ENCODE measurements around the gene POLD3. TPM values are rescaled to one million over a fixed set of nuclear protein-coding genes. Genes with fewer than 3 reads are reported as not detected.

POLD3 gene
- total and polyA plus RNA-seq, 4 donors = 7.6 to 21.1 (median 15.0) TPM

- peaks cover 0 to 5% (median 0%) of the 10 kb centered on the region in 5 donors for H3K4me1 ChIP-seq (ENCODE audit: control insufficient read depth in 5 of 5, insufficient read depth in 5 of 5, low read length in 5 of 5)
- H3K36me3 ChIP-seq (ENCODE audit: control insufficient read depth in 4 of 4, insufficient read depth in 4 of 4, low read length in 4 of 4) = no peaks in the 10 kb centered on the region
- H3K9ac ChIP-seq (ENCODE audit: insufficient read depth in 1 of 2, low read length in 2 of 2) = no peak overlapping the region
- H3K27me3 ChIP-seq (ENCODE audit: control insufficient read depth in 3 of 3, insufficient read depth in 3 of 3, low read length in 2 of 3) = no peaks in the 10 kb centered on the region
- no peak overlapping the region for H3K27ac ChIP-seq (ENCODE audit: low read depth in 1 of 2, low read length in 1 of 2)
- ATAC-seq (ENCODE audit: insufficient read depth, low FRiP score) (no peak), DNase-seq (peak in 1 of 3 donors; percentile 8)
- 74 to 80% methylated on average over 12 of the region's 12 CpGs for WGBS, 2 donors
- H3K4me3 ChIP-seq = no peak overlapping the region
- no peaks in the 10 kb centered on the region for H3K9me3 ChIP-seq (ENCODE audit: control insufficient read depth in 4 of 4, insufficient read depth in 3 of 4, low read length in 3 of 4)
- no peak for TF ChIP-seq CTCF (IDR thresholded peaks at IDR 0.05; ENCODE audit: control extremely low read depth, extremely low read depth)
Measured at GRCh38 chr11:74683941-74684481, 91.6 kb downstream of the POLD3 start.

GRCh38 chr11:74684661-74685060 lies 92.3 kb downstream of the POLD3 start:
- TF ChIP-seq CTCF (IDR thresholded peaks at IDR 0.05; ENCODE audit: control extremely low read depth, extremely low read depth) = no peak
- Histone ChIP-seq H3K27ac (ENCODE audit: low read depth in 1 of 2, low read length in 1 of 2) (no peak overlapping the region), H3K4me1 (ENCODE audit: control insufficient read depth in 5 of 5, insufficient read depth in 5 of 5, low read length in 5 of 5) (peaks cover 0 to 5% (median 0%) of the 10 kb centered on the region in 5 donors), H3K4me3 (no peak overlapping the region), H3K9me3 (ENCODE audit: control insufficient read depth in 4 of 4, insufficient read depth in 3 of 4, low read length in 3 of 4) (no peaks in the 10 kb centered on the region), H3K36me3 (ENCODE audit: control insufficient read depth in 4 of 4, insufficient read depth in 4 of 4, low read length in 4 of 4) (no peaks in the 10 kb centered on the region), H3K9ac (ENCODE audit: insufficient read depth in 1 of 2, low read length in 2 of 2) (no peak overlapping the region), H3K27me3 (ENCODE audit: control insufficient read depth in 3 of 3, insufficient read depth in 3 of 3, low read length in 2 of 3) (no peaks in the 10 kb centered on the region)
- WGBS, 2 donors = 94 to 97% methylated on average over 1 of the region's 1 CpG
- DNase-seq = peak in 1 of 3 donors; percentile 6
- ATAC-seq (ENCODE audit: insufficient read depth, low FRiP score) = no peak

- Histone ChIP-seq H3K27ac (ENCODE audit: low read depth in 1 of 2, low read length in 1 of 2) (no peak overlapping the region), H3K4me3 (no peak overlapping the region), H3K9ac (ENCODE audit: insufficient read depth in 1 of 2, low read length in 2 of 2) (no peak overlapping the region), H3K27me3 (ENCODE audit: control insufficient read depth in 3 of 3, insufficient read depth in 3 of 3, low read length in 2 of 3) (no peaks in the 10 kb centered on the region), H3K9me3 (ENCODE audit: control insufficient read depth in 4 of 4, insufficient read depth in 3 of 4, low read length in 3 of 4) (no peaks in the 10 kb centered on the region), H3K4me1 (ENCODE audit: control insufficient read depth in 5 of 5, insufficient read depth in 5 of 5, low read length in 5 of 5) (peaks cover 0 to 5% (median 0%) of the 10 kb centered on the region in 5 donors), H3K36me3 (ENCODE audit: control insufficient read depth in 4 of 4, insufficient read depth in 4 of 4, low read length in 4 of 4) (no peaks in the 10 kb centered on the region)
- no peak for TF ChIP-seq CTCF (IDR thresholded peaks at IDR 0.05; ENCODE audit: control extremely low read depth, extremely low read depth)
- ATAC-seq (ENCODE audit: insufficient read depth, low FRiP score) = no peak
- DNase-seq = no peak
Measured at GRCh38 chr11:74685338-74685737, 93.0 kb downstream of the POLD3 start.

- WGBS, 2 donors = 76 to 82% methylated on average over 3 of the region's 3 CpGs
- H3K27ac ChIP-seq (ENCODE audit: low read depth in 1 of 2, low read length in 1 of 2) = no peak overlapping the region
- no peak for ATAC-seq (ENCODE audit: insufficient read depth, low FRiP score)
- DNase-seq = peak in 2 of 3 donors; percentile 7 to 13
- peaks cover 0 to 5% (median 0%) of the 10 kb centered on the region in 5 donors for H3K4me1 ChIP-seq (ENCODE audit: control insufficient read depth in 5 of 5, insufficient read depth in 5 of 5, low read length in 5 of 5)
- H3K27me3 ChIP-seq (ENCODE audit: control insufficient read depth in 3 of 3, insufficient read depth in 3 of 3, low read length in 2 of 3) = no peaks in the 10 kb centered on the region
- H3K36me3 ChIP-seq (ENCODE audit: control insufficient read depth in 4 of 4, insufficient read depth in 4 of 4, low read length in 4 of 4) = no peaks in the 10 kb centered on the region
- H3K9me3 ChIP-seq (ENCODE audit: control insufficient read depth in 4 of 4, insufficient read depth in 3 of 4, low read length in 3 of 4) = no peaks in the 10 kb centered on the region
- no peak for TF ChIP-seq CTCF (IDR thresholded peaks at IDR 0.05; ENCODE audit: control extremely low read depth, extremely low read depth)
- no peak overlapping the region for H3K4me3 ChIP-seq
- no peak overlapping the region for H3K9ac ChIP-seq (ENCODE audit: insufficient read depth in 1 of 2, low read length in 2 of 2)
Measured at GRCh38 chr11:74685905-74686304, 93.5 kb downstream of the POLD3 start.
